ENCODE results near the gene IRX5. TPM values are rescaled to one million over a fixed set of nuclear protein-coding genes. Genes with fewer than 3 reads are reported as not detected.

Gene IRX5
- total and polyA plus RNA-seq, 2 of the 8 experiments (the other 6 are each of a cell fraction or from before 2014, with no cell fraction given), result 0.48 to 0.56 TPM

GRCh38 chr16:54886078-54886477 lies 44.6 kb upstream of the IRX5 start:
- Histone ChIP-seq H2BK15ac (ENCODE audit: low read length) (no peak overlapping the region), H3K18ac (ENCODE audit: extremely low read depth, low read length) (no peak overlapping the region), H4K20me1 (replicated peaks in 1 of 2; ENCODE audit: control insufficient read depth in 1 of 2, insufficient read depth in 2 of 2, low read length in 2 of 2) (no peaks in the 10 kb centered on the region), H3K36me3 (ENCODE audit: control insufficient read depth in 2 of 4, insufficient read depth in 4 of 4, low read length in 3 of 4) (no peaks in the 10 kb centered on the region), H4K8ac (ENCODE audit: extremely low read depth, insufficient read depth, low read length) (no peak overlapping the region), H3K79me1 (ENCODE audit: low read depth, low read length) (no peaks in the 10 kb centered on the region), H3K23me2 (ENCODE audit: low read depth, low read length) (no peaks in the 10 kb centered on the region), H3K27me3 (replicated peaks in 1 of 4; ENCODE audit: control insufficient read depth in 3 of 4, extremely low read depth in 1 of 4, insufficient read depth in 3 of 4, low read length in 3 of 4) (no peaks in the 10 kb centered on the region), H2BK12ac (ENCODE audit: low read depth, low read length) (no peak overlapping the region), H3K56ac (replicated peaks; ENCODE audit: insufficient read length, low read depth, low read length) (no peak overlapping the region), H2BK120ac (replicated peaks; ENCODE audit: low read depth, low read length) (no peak overlapping the region), H3K4me3 (ENCODE audit: extremely low read depth in 1 of 4, insufficient read depth in 2 of 4, low read depth in 3 of 4, low read length in 4 of 4) (no peak overlapping the region), H3K9me3 (ENCODE audit: insufficient read depth in 2 of 2, low read depth in 1 of 2, low read length in 1 of 2) (no peaks in the 10 kb centered on the region; a peak in 1 of 4 replicates), H3K4me1 (replicated peaks in 1 of 4; ENCODE audit: control insufficient read depth in 3 of 4, insufficient read depth in 4 of 4, low read length in 3 of 4) (no peaks in the 10 kb centered on the region), H3K23ac (ENCODE audit: insufficient read length) (no peak overlapping the region), H3K14ac (ENCODE audit: insufficient read length) (no peak overlapping the region), H3K4ac (replicated peaks; ENCODE audit: insufficient read length, low read depth, low read length) (no peak overlapping the region), H3K27ac (ENCODE audit: low read depth, low read length) (no peak overlapping the region), H2AFZ (ENCODE audit: low read length) (no peak overlapping the region), H4K91ac (replicated peaks; ENCODE audit: insufficient read length, low read length) (no peak overlapping the region), H2AK5ac (ENCODE audit: low read depth, low read length) (no peak overlapping the region), H2BK5ac (ENCODE audit: low read depth, low read length) (no peak overlapping the region), H3K9ac (replicated peaks in 1 of 4; ENCODE audit: extremely low read depth in 1 of 4, low read depth in 3 of 4, low read length in 3 of 4) (no peak overlapping the region), H2BK20ac (ENCODE audit: low read length) (no peak overlapping the region), H4K5ac (ENCODE audit: insufficient read length, low read depth, low read length) (no peak overlapping the region), H3K79me2 (ENCODE audit: control insufficient read depth in 1 of 2, insufficient read depth in 2 of 2, low read length in 2 of 2) (no peaks in the 10 kb centered on the region), H3K4me2 (ENCODE audit: insufficient read depth in 1 of 2, low read depth in 2 of 2, low read length in 2 of 2) (no peak overlapping the region)
- FAIRE-seq, result no peak
- TF ChIP-seq POU5F1 (IDR thresholded peaks at IDR 0.05; ENCODE audit: low read depth, low read length), result no peak
- TF ChIP-seq SP2 (IDR thresholded peaks at IDR 0.05; ENCODE audit: low read length), result no peak
- no peak for TF ChIP-seq TAF7 (optimal IDR thresholded peaks at IDR 0.05; ENCODE audit: borderline replicate concordance, low read depth, low read length)
- TF ChIP-seq SIRT6 (IDR thresholded peaks at IDR 0.05; ENCODE audit: low read length), result no peak
- no peak for TF ChIP-seq BACH1 (IDR thresholded peaks at IDR 0.05; ENCODE audit: low read length)
- TF ChIP-seq, protein P1, sequence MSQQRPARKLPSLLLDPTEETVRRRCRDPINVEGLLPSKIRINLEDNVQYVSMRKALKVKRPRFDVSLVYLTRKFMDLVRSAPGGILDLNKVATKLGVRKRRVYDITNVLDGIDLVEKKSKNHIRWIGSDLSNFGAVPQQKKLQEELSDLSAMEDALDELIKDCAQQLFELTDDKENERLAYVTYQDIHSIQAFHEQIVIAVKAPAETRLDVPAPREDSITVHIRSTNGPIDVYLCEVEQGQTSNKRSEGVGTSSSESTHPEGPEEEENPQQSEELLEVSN (IDR thresholded peaks at IDR 0.05), result no peak
- no peak for TF ChIP-seq CEBPB (IDR thresholded peaks at IDR 0.05; ENCODE audit: low read depth, low read length)
- no peak for TF ChIP-seq SRF (IDR thresholded peaks at IDR 0.05; ENCODE audit: low read depth, low read length)
- TF ChIP-seq TBP (IDR thresholded peaks at IDR 0.05; ENCODE audit: low read depth, low read length), result no peak
- TF ChIP-seq POLR2AphosphoS5 (IDR thresholded peaks at IDR 0.05; ENCODE audit: low read depth, low read length), result no peak
- TF ChIP-seq GTF2F1 (IDR thresholded peaks at IDR 0.05; ENCODE audit: borderline replicate concordance, low read depth, low read length), result no peak
- WGBS, 2 experiments (ENCODE audit: extremely low coverage in 1 of 2, insufficient coverage in 1 of 2, insufficient read length in 1 of 2, insufficient replicate concordance in 2 of 2, low coverage in 1 of 2, low lambda C conversion rate in 2 of 2, missing lambda C conversion rate in 1 of 2), result 84% methylated on average over 2 of the region's 2 CpGs; no CpG with 5 or more reads in 1 of the 2 experiments
- ChIA-PET CTCF (ENCODE audit: partially characterized antibody) (no interaction called here), POLR2A (ENCODE audit: partially characterized antibody) (no interaction called here)
- DNase-seq (ENCODE audit: low read depth in 1 of 2, low spot score in 2 of 2), result no peak

Data from H1 (cell line).